Endothelial cell of umbilical vein (primary cell): ENCODE results near the gene DIP2B. TPM values are rescaled to one million over a fixed set of nuclear protein-coding genes. Genes with fewer than 3 reads are reported as not detected.

Experiments used
- BruUV-seq: library from RNA; stranded (reverse); fragments of 400-500 nt; replicated peaks from 2 replicates; lab custom pipeline; 2021; lab: Mats Ljungman, UMichigan
- CTCF ChIA-PET: fragments of 300-600, 350-600 bp; sonication (Branson Sonifier 250); formaldehyde crosslinking; loops from one replicate; lab custom pipeline; 2021; ENCODE audit warnings: antibody characterized with exemption, inconsistent platforms; lab: Charles Lee
- POLR2A ChIA-PET: fragments of 300-600, 350-600 bp; sonication (Branson Sonifier 250); formaldehyde crosslinking; loops from one replicate; lab custom pipeline; 2021; ENCODE audit warnings: antibody characterized with exemption, inconsistent platforms; lab: Charles Lee
- DNase-seq: peaks from one replicate; pipeline ENCODE4 v3.0.0-alpha.2; 2011; ENCODE audit warnings: low read depth, low spot score
- FAIRE-seq: peaks from 2 replicates; lab custom pipeline; 2011; peaks lifted over from hg19 to GRCh38; lab: Jason Lieb, UNC
- H2AFZ ChIP-seq: 2 replicates; pipeline ENCODE4 v1.6.0; 2012; ENCODE audit warnings: low read depth, low read length, control low read depth, inconsistent platforms
- H3K27ac ChIP-seq: 2 replicates; pipeline ENCODE4 v1.5.1; 2011; ENCODE audit warnings: low read depth, mild to moderate bottlenecking, control low read depth, low read length, moderate library complexity; ENCODE audit not compliant: insufficient read depth
- H3K27me3 ChIP-seq, 2 experiments: 2 replicates each; pipeline versions ENCODE4 v1.6.0 to v1.6.1; 2011; ENCODE audit warnings: low read length in 2 of 2, mixed read lengths in 1 of 2; ENCODE audit not compliant: control insufficient read depth in 2 of 2, insufficient read depth in 2 of 2
- H3K36me3 ChIP-seq, 2 experiments: 2 replicates in 1 of 2; 3 replicates in 1 of 2; pipeline ENCODE4 v1.5.1; 2011; ENCODE audit warnings: low read length in 2 of 2, mild to moderate bottlenecking in 1 of 2, moderate library complexity in 1 of 2; ENCODE audit not compliant: control insufficient read depth in 2 of 2, insufficient read depth in 2 of 2; ENCODE audit errors: extremely low read depth in 1 of 2
- H3K4me1 ChIP-seq: 3 replicates; pipeline ENCODE4 v1.5.1; 2011; ENCODE audit warnings: mild to moderate bottlenecking, low read length; ENCODE audit not compliant: control insufficient read depth, insufficient read depth; ENCODE audit errors: extremely low read depth
- H3K4me2 ChIP-seq: 2 replicates; pipeline ENCODE4 v1.6.1; 2011; ENCODE audit warnings: low read length, control low read depth, mixed read lengths; ENCODE audit not compliant: insufficient read depth
- H3K4me3 ChIP-seq, 3 experiments: fragments of 200-600 bp in 1 of 3; sonication (generic), shearing (Covaris generic) in 1 of 3; replicated peaks in 1 of 3; 2 replicates each; pipeline ENCODE4 v1.5.1; 2011 to 2016; ENCODE audit warnings: control low read depth in 3 of 3, low read length in 3 of 3, mild to moderate bottlenecking in 2 of 3, inconsistent platforms in 1 of 3, low read depth in 1 of 3, moderate library complexity in 1 of 3; ENCODE audit not compliant: insufficient read depth in 1 of 3
- H3K79me2 ChIP-seq: 2 replicates; pipeline ENCODE4 v1.6.0; 2012; ENCODE audit warnings: low read length, inconsistent platforms; ENCODE audit not compliant: control insufficient read depth, insufficient read depth
- H3K9ac ChIP-seq: replicated peaks from 2 replicates; pipeline ENCODE3; 2011; ENCODE audit warnings: low read length, control low read depth; ENCODE audit not compliant: insufficient read depth; ENCODE audit errors: extremely low read depth
- H3K9me1 ChIP-seq: replicated peaks from 3 replicates; pipeline ENCODE4 v1.6.0; 2011; ENCODE audit warnings: mild to moderate bottlenecking, low read length; ENCODE audit not compliant: control insufficient read depth, insufficient read depth; ENCODE audit errors: extremely low read depth
- H3K9me3 ChIP-seq: replicated peaks from 2 replicates; pipeline ENCODE4 v1.5.1; 2012; ENCODE audit warnings: low read length, inconsistent platforms; ENCODE audit not compliant: control insufficient read depth, insufficient read depth
- H4K20me1 ChIP-seq: replicated peaks from 2 replicates; pipeline ENCODE3; 2011; ENCODE audit warnings: mild to moderate bottlenecking, low read length; ENCODE audit not compliant: control insufficient read depth, insufficient read depth; ENCODE audit errors: extremely low read depth
- FOS ChIP-seq: IDR thresholded peaks from 2 replicates; pipeline ENCODE4 v1.6.1; 2011; ENCODE audit warnings: mild to moderate bottlenecking, low read length, moderate library complexity, borderline replicate concordance; ENCODE audit not compliant: insufficient read depth
- GATA2 ChIP-seq: IDR thresholded peaks from 2 replicates; pipeline ENCODE4 v1.7.0; 2011; ENCODE audit warnings: low read depth, mild to moderate bottlenecking, moderate library complexity, mixed read lengths, low read length; ENCODE audit not compliant: insufficient read length, insufficient read depth
- JUN ChIP-seq: IDR thresholded peaks from 2 replicates; pipeline ENCODE4 v1.6.1; 2011; ENCODE audit warnings: borderline replicate concordance, low read depth; ENCODE audit not compliant: insufficient read length, insufficient read depth
- MYC ChIP-seq: IDR thresholded peaks from one replicate; pipeline ENCODE4 v1.6.1; 2011; ENCODE audit warnings: mild to moderate bottlenecking, low read depth, low read length
- POLR2A ChIP-seq: IDR thresholded peaks from 2 replicates; pipeline ENCODE4 v1.6.1; 2012; ENCODE audit warnings: low read depth, mild to moderate bottlenecking, control low read depth, low read length
- POLR2AphosphoS5 ChIP-seq: IDR thresholded peaks from 2 replicates; pipeline ENCODE4 v1.6.1; 2012; ENCODE audit warnings: low read depth, mild to moderate bottlenecking, control low read depth, low read length, moderate library complexity; ENCODE audit not compliant: insufficient read depth
- dilution Hi-C: fragments of 300-500 bp; cut with MboI; formaldehyde crosslinking; loops from one replicate; pipeline ENCODE4 v1.15.0; 2019; ENCODE audit warnings: low sequenced_read_pairs; ENCODE audit not compliant: extremely low pct_ligation_motif_present
- intact Hi-C: fragments of 100-400 bp; cut with micrococcal nuclease; formaldehyde crosslinking; loops from one replicate; pipeline ENCODE4 v1.10.0; 2022
- polyA plus RNA-seq, 4 experiments: library from polyadenylated mRNA; depleted of rRNA in 3 of 4; stranded (reverse) in 3 of 4; unstranded in 1 of 4; fragments of >200 nt; gene quantifications; 2 replicates each; pipeline versions ENCODE4 v1.2.1 to v1.2.3, GENCODE V29; 2011 to 2012; ENCODE audit warnings: missing spikeins in 1 of 4
- total RNA-seq: library from RNA; stranded (reverse); gene quantifications from 2 replicates; pipeline ENCODE4 v1.2.3, GENCODE V29; 2021
- TF ChIP-seq, protein P1 (sequence below), 2 donors: IDR thresholded peaks; 1 replicate in 1 of 2; 2 replicates in 1 of 2; pipeline ENCODE4 v1.5.1; 2011; ENCODE audit warnings: low read length in 2 of 2, mild to moderate bottlenecking in 2 of 2, moderate library complexity in 2 of 2, control low read depth in 1 of 2, inconsistent platforms in 1 of 2, low read depth in 1 of 2; ENCODE audit not compliant: insufficient read depth in 1 of 2; ENCODE audit errors: extremely low read depth in 1 of 2
- TF ChIP-seq, protein P2 (sequence below): IDR thresholded peaks from 2 replicates; pipeline ENCODE4 v1.6.1; 2011; ENCODE audit not compliant: insufficient read depth, insufficient read length

The DIP2B gene
- total and polyA plus RNA-seq, 2 donors (not counting 3 experiments of a cell fraction or from before 2014, with no cell fraction given): 14.5 to 28.0 TPM

DNA sequence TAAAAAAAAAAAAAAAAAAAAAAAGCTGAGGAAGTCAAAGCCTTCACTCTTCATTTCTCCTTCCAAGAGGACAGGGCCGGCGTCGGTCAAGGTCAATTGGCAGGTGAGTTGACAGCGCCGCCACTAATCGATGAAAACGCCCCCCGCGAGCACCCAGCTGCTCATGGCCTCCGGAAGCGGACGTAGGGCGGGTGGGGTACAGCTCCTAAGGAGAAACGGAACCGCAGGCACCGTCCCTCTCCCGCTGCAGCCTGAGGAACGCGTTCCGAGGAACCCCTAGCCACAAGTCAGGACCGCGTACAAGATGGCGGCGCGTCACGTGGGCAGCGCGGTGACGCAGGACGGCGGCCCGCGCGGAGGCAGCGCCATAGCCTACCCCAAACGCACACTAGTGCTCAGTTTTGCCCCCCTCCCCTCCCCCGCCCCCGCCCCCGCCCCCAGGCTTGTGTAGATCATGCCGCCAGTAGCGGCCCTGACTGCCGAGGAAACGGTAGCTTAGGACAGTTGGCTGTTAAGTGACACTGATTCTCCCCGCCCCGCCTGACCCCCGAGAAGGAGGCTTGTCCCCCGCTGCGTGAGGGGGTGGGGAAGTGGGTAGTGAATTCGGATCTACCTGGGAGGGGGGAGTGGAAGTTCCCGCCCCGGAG lies 259.0 kb downstream of the DIP2B start, which contains the start of gene ATF1:
Gene ATF1, plus strand, starts transcription at position 463 of the 647 bp plus-strand sequence. CDS start 16,045 bp downstream, outside the sequence.
- peaks cover 11% of the 10 kb centered on the region for H3K4me1 ChIP-seq
- peak; percentile 37 for FAIRE-seq
- no TSS peak for BruUV-seq
- peak within 1 kb of the TSS; percentile 80 for H3K9ac ChIP-seq
- POLR2A ChIA-PET: interaction anchor here (0.6 to 1.5 kb wide), 6 partner anchors 15 to 554 kb away, joined by 3 to 7 read pairs (median 4); partner anchors contain the start of gene POU6F1
- no peaks in the 10 kb centered on the region for H3K9me3 ChIP-seq
- no peaks in the 10 kb centered on the region for H4K20me1 ChIP-seq
- intact Hi-C loops: loop anchor here (1.0 to 10.0 kb wide), 3 partner anchors 23 to 321 kb away; partner anchors contain the start of genes CSRNP2 and SLC11A2
- peak within 1 kb of the TSS; percentile 56 to 88 (median 61) for H3K4me3 ChIP-seq
- DNase-seq: peak; percentile 93
- peak within 1 kb of the TSS; percentile 94 for H3K4me2 ChIP-seq
- H3K27me3 ChIP-seq: no peaks in the 10 kb centered on the region
- TF ChIP-seq FOS (no peak), JUN (no peak), GATA2 (no peak), MYC (peak; percentile 94), POLR2A (peak; percentile 91), POLR2AphosphoS5 (peak; percentile 98)
- TF ChIP-seq, protein P1, sequence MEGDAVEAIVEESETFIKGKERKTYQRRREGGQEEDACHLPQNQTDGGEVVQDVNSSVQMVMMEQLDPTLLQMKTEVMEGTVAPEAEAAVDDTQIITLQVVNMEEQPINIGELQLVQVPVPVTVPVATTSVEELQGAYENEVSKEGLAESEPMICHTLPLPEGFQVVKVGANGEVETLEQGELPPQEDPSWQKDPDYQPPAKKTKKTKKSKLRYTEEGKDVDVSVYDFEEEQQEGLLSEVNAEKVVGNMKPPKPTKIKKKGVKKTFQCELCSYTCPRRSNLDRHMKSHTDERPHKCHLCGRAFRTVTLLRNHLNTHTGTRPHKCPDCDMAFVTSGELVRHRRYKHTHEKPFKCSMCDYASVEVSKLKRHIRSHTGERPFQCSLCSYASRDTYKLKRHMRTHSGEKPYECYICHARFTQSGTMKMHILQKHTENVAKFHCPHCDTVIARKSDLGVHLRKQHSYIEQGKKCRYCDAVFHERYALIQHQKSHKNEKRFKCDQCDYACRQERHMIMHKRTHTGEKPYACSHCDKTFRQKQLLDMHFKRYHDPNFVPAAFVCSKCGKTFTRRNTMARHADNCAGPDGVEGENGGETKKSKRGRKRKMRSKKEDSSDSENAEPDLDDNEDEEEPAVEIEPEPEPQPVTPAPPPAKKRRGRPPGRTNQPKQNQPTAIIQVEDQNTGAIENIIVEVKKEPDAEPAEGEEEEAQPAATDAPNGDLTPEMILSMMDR (IDR thresholded peaks at IDR 0.05; ENCODE audit: extremely low read depth in 1 of 2, insufficient read depth in 1 of 2, low read depth in 1 of 2, low read length in 2 of 2): no peak
- TF ChIP-seq, protein P2, sequence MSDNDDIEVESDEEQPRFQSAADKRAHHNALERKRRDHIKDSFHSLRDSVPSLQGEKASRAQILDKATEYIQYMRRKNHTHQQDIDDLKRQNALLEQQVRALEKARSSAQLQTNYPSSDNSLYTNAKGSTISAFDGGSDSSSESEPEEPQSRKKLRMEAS: peak; percentile 96
- H2AFZ ChIP-seq: peak within 1 kb of the TSS; percentile 71
- CTCF ChIA-PET: interaction anchor here (0.6 to 3.7 kb wide), 10 partner anchors 9 to 653 kb away, joined by 3 to 103 read pairs (median 11); partner anchors contain the start of gene SLC11A2
- no peaks in the 10 kb centered on the region for H3K36me3 ChIP-seq
- dilution Hi-C loops: no loop called here
- no peaks in the 10 kb centered on the region for H3K9me1 ChIP-seq
- H3K79me2 ChIP-seq: peaks cover 32% of the 10 kb centered on the region
- H3K27ac ChIP-seq: peak within 1 kb of the TSS; percentile 59
